GM13977 (cell line): ENCODE measurements around the gene MED6.

Experiments
- DNase-seq: peaks from one replicate; pipeline ENCODE4 v3.0.0; 2012; ENCODE audit warnings: low spot score
- CTCF ChIP-seq: IDR thresholded peaks from 2 replicates; pipeline ENCODE4 v1.5.1; 2012; ENCODE audit warnings: mild to moderate bottlenecking, control low read depth; ENCODE audit not compliant: insufficient read depth; ENCODE audit errors: extremely low read depth, missing control alignments
- in situ Hi-C: fragments of 300-500 bp; cut with MboI; formaldehyde crosslinking; loops from one replicate; pipeline ENCODE4 v1.12.0; 2022; ENCODE audit warnings: low sequenced_read_pairs, low pct_unique_long_range_greater_than_20kb, mixed read lengths, inconsistent platforms; ENCODE audit not compliant: unreplicated experiment

The MED6 gene

GRCh38 chr14:70600382-70601157, at the start of gene MED6:
Gene MED6, minus strand, starts transcription at chr14:70600655. Its CDS starts 18 bp downstream, at chr14:70600637.
- in situ Hi-C loops: loop anchor here (10.0 to 25.0 kb wide), 2 partner anchors 114 to 362 kb away; no protein-coding TSS in a partner anchor
- peak; percentile 92 for DNase-seq
- no peak for TF ChIP-seq CTCF

- no peak for TF ChIP-seq CTCF
- no peak for DNase-seq
- in situ Hi-C loops: no loop called here
Measured at GRCh38 chr14:70649803-70650202, 49.3 kb upstream of the MED6 start.

- no peak for DNase-seq
- in situ Hi-C loops: no loop called here
- no peak for TF ChIP-seq CTCF
Measured at GRCh38 chr14:70648346-70648745, 47.9 kb upstream of the MED6 start.

- no peak for TF ChIP-seq CTCF
- in situ Hi-C loops: no loop called here
- no peak for DNase-seq
Measured at GRCh38 chr14:70646705-70647104, 46.2 kb upstream of the MED6 start.

DNA sequence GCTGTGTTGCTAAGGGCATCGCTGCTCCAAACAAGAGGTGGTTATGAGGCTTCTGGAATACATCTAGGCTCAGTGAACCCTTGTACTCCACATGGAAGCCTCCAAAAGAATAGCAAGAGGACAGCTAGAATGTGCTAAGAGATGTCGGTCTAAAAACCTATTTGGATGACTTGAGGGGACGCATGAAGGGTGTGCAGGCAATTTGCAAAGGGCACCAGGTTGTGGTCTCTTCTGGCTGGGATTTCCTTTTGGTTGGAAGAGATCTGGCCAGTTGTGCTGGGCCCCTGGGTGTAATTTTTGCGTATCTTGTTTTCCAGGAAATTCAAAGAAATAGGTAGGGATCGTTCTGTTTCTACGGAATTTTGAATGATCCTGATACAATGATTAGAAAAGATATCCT, 45.4 kb upstream of the MED6 start:
- TF ChIP-seq CTCF: no peak
- in situ Hi-C loops: no loop called here
- DNase-seq: no peak

- DNase-seq: no peak
- in situ Hi-C loops: no loop called here
- TF ChIP-seq CTCF: no peak
Measured at GRCh38 chr14:70643967-70644366, 43.5 kb upstream of the MED6 start.
